HG03520 (cell line): ENCODE measurements around the gene RPIA.

Experiments
- ATAC-seq: cut with Tn5 transposase; IDR thresholded peaks from one replicate; pipeline ENCODE4 v1.9.1; 2021; ENCODE audit warnings: mild to moderate bottlenecking, moderate library complexity; ENCODE audit not compliant: unreplicated experiment

The RPIA gene

DNA sequence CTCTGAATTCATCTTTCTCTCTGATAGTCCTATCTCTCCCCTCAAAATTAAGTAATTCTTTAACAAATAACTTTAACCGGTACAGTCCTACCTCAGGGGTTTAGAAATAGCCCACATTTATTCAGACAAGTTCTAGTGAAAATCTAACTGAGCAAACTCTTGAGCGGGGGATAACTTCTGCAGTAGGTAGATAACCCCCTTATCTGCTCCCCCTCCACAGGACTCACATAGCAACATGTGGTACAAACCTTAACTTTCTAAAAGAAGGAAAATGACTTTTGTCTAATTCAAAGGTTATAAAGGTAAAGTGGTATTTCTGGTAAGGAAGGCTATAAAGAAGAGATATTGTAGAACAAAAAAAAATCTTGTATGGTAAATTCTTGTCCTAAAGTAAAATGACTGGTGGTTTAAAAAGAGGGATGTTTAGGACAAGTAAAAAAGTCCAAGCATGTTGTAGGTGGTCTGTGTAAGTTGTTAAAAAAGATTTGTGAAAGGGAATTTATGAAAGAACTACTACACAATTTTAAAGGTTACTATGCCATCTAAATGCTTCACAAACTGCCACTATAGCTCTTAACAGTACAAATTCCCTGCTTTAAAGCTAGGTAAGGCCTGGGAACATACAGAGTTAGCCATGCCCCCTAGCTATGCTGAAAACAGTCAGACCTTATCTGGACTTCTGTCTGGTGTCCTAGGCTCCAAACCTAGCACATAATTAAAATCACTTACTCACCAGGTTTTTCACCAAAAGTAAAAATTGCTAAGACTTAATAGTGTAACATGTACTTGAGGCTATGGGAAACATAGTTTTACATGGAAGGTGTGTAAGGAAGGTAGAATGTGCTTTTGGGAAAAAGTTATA, 8.1 kb upstream of the RPIA start:
- ATAC-seq: no peak

DNA sequence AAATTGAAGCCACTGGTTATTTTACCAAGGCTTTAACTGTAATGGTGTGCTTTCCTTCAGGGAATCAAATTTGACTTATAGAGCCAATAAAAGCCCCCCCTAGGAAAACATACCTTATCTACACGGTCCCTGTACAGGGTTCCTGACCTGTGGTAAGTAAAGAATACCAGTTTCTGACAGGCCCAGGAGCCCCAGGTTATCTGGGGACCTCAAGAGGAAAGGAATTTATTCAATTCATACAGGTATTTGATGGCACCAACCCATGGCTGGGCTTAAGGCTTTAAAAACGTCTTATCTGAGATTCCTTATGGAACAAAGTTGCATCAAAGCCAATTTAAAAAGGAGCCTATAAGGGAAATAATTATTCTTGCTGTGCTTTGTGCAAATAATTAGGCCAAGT, 7.0 kb upstream of the RPIA start:
- ATAC-seq: no peak

DNA sequence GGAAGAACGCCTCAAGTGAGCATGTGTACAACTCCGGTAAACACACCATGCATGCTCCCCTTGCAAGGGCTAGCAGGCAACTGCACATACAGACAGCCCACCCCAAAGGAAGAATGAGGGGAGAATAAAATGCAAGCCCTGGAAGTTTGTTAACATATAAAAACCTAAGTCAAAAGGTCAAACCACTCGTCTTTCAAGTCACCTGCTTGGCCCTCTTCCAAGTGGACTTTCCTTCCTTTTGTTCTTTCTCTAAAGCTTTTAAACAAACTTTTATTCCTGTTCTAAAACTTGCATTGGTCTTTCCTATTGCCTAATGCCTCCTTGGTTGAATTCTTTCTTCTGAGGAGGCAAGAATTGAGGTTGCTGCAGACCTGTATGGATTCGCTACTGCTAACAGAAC, 5.2 kb upstream of the RPIA start:
- no peak for ATAC-seq

DNA sequence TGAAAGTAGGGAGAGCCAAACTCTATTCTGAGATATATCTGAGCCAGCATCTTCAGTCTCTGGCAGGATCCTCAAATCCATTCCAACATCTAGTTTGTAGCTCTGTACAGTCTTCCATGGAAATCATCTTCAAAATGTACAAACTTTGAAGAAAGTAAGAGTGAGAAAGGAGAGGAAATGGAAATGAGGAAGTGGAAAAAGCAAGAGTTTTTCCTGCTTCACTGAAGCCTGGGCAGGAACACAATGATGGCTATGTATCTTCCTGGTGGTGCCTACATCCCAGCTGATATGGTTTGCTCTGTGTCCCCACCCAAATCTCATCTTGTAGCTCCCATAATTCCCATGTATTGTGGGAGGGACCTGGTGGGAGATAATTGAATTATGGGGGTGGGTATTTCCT, 4.1 kb upstream of the RPIA start:
- no peak for ATAC-seq

DNA sequence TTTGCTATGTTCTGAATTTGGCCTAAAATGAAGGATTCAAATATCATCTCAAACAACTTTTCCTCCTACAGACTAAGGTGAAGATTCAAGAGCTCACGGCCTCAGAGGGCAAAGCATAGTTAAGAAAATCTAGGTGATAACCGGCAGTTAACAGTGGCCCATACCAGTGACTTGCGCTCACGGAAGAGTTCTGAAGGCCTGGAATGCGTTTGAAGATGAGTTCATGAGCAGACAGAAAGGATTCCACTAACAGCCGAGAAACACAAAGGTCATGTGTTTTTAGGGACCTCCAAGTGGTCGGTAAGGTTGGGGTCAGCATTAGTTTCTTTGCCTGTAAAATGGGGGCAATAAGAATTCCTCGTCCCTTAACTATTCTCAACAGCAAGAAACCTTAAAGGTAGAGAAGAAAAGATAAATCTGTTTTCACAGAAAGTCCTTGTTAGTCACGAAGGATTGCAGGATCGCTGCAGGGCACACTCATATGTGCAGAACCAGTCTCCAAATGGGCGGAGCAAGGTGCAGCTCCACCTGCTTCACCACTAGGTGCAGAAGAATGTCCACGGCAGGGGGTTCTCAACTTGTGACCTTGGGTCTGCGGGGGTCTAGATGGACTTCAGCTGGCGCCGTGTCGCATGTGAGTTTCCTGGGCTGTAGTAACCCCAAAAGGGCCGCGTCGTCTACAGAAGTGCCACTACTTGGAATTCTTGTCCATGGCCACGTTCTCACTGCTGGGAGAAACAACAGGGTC, 708 bp upstream of the RPIA start:
- ATAC-seq: no peak

DNA sequence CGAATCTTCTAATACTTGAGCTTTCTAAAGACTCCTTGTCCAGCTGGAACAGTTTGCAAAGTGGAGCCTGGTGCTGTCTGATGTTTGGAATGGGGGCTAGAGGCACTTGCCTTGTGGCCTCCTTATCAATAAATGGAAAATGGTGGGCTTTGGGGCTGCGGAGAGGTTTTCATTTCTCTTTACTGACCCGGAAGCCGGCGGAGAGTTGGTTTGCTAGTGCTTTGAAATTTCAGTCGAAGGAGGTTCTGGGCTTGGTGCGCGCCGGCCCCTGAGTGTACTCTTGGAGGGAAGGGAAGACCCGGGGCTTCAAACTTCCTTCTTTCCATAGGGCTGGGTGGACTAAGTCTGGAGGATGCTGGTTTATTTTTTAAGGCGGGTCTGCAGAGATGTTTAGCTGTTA, 714 bp downstream of the RPIA start:
- ATAC-seq: no peak

DNA sequence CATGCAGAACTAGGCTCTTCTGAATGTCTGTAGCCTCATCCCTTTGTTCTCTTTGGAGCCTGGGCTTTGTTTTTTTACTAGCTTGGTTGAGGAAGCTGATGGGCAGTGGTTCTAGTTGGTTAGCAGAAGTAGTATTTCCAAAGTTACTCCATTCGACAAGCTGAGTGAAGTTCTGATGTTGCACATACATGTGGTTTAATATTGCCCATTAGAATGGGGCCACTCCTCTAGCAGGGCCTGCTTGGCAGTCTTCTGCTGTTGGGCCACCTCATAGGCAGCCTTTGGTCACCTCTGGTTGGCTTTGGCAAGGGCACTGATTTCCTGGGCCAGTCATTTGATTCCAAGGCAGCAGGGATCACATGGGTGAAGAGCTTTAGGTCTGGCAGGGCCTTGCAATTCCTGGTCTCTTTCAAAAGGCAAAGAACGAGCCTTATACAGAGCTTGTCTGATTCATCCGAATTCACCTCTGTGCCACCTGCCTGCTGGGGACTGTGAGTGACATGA, 2.5 kb downstream of the RPIA start:
- ATAC-seq: no peak

DNA sequence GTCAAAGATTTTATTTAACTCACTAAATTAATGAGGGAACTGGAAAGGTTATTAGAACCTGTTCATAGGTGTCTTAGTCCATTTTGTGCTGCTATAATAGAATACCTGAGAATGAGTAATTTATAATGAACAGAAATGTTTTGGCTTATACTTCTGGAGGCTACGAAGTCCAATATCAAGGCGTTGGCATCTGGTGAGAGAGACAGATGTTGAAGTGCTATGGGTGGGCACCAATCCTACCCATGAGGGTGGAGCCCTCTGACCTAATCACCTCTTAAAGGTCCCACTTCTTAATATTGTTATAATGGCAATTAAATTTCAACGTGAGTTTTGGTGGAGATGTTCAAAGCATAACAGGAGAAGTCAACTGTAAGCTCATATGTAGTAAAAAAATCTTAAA, 5.1 kb downstream of the RPIA start:
- ATAC-seq: no peak

DNA sequence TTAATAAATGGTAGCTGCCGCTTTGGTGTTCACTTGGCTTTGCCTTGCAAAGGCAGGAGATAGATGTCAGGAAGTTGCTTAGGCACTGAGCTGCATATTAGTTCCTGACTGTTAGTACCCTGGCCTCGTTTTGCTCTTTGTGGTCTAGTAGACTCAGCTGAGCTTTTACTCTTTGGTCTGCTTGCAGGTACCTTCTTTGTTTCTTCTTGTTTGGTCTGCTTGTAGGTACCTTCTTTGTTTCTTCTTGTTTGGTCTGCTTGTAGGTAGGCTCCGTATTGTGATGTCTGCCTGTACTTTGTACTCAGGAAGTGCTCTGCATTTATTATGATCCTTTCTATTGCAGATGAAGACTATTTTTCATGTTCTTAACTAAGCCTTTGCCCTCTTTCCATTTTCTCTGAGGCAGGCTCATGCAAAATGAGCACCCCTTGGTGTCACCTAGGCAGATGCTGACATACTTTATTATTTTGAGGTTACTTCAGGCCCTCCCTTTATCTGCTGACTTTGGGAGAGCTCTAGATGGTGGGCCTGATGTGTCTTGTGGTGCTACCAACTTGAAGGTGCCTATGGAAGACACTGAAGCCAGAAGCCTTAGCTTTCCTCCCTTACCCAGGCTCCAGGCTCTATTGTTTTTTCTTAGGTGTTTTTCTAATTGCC, 6.0 kb downstream of the RPIA start:
- no peak for ATAC-seq

DNA sequence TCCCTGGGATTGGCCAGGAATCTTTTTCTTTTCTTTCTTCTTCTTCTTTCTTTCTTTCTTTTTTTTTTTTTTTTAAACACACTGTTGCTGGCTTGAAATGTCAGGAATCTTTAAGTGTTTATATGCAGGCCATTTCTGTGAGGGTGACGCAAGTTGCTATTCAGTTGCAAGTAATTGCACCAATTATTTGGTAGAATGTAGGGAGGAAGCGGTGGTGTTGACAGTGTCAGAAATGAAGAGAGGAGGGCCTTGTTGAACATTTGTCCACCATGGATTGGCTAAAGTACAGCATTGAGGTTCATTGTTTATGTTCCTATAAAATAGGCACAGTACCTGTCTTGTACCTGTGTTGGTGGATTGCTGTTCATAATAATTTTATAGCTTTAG, 6.5 kb downstream of the RPIA start:
- ATAC-seq: no peak

DNA sequence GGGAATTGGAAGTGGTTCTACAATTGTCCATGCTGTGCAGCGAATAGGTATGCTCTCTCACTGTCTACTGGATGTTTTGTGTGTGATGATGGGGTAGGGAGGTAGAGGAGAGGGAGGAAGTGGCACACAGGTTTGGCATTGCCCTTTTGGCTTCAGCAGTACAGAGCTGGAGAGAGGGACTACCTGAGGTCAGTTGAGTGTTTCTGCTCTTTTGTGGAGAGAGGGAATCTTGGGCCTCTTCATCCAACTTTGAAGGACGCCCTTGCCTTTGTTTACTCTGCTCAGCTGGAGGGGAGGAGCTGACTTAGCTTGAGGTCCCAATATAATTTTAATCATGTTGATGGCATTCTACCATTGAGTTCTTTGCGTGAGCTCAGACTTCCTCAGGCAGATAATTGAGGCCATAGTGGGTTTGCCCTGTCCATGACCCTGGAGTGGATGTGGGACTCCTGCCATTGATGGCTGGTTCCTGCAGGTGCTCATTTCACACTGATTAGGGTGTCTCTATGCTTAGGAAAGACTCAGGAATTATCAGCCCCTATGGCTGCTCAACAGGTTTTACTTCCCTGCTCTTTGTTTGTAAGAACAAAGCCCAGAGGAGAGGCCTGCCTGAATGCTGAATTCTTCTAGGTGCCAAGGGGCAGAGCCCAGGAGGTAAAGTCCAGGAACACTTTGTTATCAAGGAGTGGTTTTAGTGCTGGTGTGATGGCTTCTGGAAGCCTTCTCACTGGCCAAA, 7.2 kb downstream of the RPIA start:
- ATAC-seq: no peak

DNA sequence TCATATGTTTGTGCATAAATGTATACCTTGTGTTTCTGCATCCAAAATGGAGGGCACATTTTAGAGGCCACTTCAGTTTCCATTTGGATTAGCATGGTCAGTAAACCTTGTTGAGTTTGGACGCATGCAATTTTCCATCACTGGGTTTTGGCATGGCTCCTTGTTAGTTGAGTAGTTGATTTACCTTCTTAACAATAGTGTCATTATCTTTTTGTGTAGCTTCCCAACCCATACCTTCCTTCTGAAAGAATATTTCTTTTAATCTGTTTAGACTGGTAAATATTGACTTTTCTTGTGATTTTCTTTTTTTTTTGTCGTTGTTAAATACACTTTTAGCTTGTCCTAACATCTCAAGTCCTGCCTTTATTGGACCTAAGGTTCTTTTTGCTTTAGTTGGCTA, 15.5 kb downstream of the RPIA start:
- ATAC-seq: no peak

DNA sequence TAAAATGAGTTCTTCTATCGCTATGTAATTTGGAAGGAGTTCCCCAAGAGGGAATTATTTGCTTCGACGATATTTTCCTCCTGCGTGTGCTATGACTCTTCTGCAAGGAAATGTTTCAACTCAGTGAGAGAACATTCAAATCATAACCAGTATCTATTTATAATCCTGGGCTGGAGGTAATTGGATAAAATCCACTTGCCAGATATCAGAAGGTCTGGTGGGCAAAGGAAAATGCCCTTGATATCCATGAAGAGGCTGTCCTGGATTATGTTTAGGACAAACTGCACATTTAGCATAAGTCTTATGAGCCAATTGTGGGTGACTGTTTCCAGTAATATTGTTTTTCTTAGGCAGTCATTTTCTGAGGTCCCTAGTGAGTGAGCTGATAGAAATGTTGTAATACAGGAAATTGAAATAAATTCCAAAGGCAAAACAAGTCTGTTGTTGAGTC, 17.7 kb downstream of the RPIA start:
- ATAC-seq: no peak

DNA sequence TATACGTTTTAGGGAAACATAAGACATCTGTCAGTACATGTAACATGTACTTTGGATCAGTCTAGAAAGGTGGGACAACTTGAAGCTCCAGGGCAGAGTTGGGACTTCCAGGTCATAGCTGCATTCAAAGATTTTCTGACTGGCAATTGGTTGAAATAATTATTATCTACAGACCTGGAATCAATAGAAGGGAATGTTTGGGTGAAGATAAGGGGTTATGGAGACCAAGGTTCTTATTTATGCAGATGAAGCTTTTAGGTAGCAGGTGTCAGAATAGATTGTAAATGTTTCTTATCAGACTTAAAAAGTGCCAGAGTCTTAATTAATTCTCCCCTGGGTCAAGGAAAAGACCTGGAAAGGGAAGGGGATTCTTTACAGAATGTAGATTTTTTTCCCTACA, 19.8 kb downstream of the RPIA start:
- ATAC-seq: no peak

DNA sequence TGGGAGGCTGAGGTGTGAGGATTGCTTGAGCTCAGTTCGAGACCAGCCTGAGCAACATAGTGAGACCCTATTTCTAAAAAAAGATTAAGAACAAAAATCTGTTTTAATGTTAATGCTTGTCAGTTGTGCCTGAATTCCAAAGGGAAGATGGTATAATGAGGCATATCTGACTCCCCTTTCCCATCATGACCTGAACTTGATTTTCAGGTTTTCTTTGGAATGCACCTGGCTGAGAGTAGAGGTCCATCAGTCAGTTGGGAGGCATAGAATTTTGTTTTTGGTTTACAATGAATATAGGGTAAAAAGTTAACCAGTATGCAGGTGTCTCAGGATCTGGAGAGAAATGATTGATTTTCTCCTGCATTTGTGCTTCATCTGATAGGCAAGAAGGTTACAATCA, 20.4 kb downstream of the RPIA start:
- no peak for ATAC-seq

DNA sequence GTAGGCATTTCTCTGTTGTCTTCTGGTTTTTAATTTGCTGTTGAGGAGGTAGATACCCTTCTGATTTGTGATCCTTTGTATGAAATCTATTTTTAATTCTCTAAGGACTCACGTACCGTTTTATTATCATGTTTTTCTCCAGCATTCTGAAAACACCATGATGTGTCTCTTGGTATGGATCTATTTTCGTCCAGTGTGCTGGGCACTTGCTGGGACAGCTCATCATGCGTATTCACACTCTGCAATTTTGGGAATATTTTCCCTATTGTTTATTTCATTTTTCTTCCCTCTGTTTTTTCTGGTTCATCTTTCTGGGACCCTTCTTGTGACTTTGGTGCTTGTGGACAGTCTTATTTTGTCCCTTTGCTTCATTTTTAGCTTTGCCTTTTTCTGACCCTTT, 21.9 kb downstream of the RPIA start:
- ATAC-seq: no peak

DNA sequence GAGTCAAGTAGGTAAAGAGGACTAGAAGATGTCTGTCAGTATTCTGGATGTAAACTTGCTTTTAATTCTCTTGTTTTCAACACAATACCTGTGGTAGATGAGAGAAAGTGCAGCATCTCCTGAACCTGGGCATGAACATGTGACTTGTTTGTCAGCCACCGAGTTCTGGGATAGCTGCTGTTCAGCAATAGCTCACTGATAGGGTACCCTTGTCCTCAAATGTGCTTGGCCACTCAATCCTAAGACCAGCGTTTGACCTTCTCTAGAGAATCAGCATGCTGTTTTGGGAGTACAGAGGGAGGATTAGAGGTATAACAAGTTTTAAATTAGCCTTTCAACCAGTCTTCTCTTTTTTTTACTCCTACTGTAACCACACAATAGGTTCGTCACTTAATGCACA, 23.2 kb downstream of the RPIA start:
- ATAC-seq: no peak

DNA sequence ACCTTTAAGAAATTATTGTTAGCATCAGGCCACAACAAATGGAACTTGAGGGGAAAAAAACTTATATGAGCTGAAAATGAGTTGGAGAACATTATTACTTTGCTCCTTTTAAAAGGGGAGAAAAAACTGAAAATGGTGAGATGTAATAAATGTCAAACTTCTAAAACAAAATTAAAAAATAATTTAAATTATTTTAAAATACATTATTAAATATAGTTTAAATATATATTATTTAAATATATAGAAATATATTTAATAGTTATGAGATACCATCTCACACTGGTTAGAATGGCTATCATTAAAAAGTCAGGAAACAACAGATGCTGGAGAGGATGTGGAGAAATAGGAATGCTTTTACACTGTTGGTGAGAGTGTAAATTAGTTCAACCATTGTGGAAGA, 28.9 kb downstream of the RPIA start:
- ATAC-seq: no peak

DNA sequence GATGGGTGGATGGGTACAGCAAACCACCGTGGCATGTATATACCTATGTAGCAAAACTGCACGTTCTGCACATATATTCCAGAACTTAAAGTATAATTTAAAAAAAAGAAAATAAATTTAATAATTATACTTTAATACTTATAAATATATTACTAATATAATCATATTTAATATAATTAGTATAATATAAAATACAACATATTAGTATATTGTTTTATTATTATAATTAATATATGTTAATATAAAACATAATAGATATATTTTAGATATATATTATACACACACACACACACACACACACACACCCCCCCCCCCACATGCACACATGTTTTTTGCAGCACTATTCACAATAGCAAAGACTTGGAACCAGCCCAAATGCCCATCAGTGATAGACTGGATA, 29.8 kb downstream of the RPIA start:
- ATAC-seq: no peak

DNA sequence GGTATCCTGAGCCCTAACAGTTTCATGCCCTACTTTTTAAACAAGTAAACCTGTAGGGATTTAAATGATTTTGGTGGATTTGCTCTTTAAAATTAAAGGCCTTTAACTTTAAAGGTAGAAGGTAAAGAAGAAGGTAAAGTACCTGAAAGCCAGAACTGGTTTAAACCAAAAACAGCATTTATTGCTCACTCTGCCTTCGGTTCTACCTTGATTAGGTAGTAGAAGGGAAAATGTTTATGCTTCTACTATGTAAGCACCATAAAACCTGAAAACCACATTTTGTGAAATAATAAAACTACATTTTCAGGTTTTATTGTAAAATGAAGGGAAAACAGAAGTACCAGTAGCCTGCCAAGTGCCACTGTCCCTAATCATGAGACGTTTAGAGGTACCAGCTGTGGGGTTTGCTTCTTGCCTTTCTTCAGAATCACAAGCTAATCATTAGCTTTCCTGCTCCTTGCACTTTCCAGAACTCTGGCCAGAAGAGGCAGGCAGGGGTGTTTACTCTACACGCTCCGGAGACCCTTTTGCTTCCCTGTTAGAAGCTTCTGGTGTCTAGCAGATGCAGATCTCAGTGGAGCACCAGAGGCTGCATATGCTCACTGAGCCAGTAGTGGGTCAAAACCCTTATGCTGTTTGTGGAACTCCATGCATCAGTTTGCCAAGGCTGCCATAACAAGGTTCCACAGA, 33.3 kb downstream of the RPIA start:
- no peak for ATAC-seq
